OCI-LY7 (cell line): ENCODE data around the gene HAPLN3. TPM values are rescaled to one million over a fixed set of nuclear protein-coding genes. Genes with fewer than 3 reads are reported as not detected.

ENCODE experiments used
- BruUV-seq: library from RNA; stranded (reverse); fragments of 400-500 nt; replicated peaks from 2 replicates; lab custom pipeline; 2021; lab: Mats Ljungman, UMichigan
- CTCF ChIA-PET: fragments of 300-600 bp; sonication (Branson Sonifier 250); formaldehyde crosslinking; loops from one replicate; lab custom pipeline; 2022; ENCODE audit warnings: antibody characterized with exemption; ENCODE audit not compliant: unreplicated experiment; lab: Charles Lee
- POLR2A ChIA-PET: fragments of 300-600 bp; sonication (Branson Sonifier 250); formaldehyde crosslinking; loops from one replicate; lab custom pipeline; 2022; ENCODE audit warnings: antibody characterized with exemption; lab: Charles Lee
- DNase-seq: peaks from one replicate; pipeline ENCODE4 v3.0.0-alpha.2; 2015; ENCODE audit warnings: low spot score
- H2AFZ ChIP-seq: fragments of 200-600 bp; sonication (generic), shearing (Covaris generic); 2 replicates; pipeline ENCODE4 v1.6.1; 2014; ENCODE audit warnings: mild to moderate bottlenecking, antibody characterized with exemption, low read length, moderate library complexity
- H3K27ac ChIP-seq: fragments of 200-600 bp; sonication (generic); 2 replicates; pipeline ENCODE4 v1.5.1; 2014; ENCODE audit warnings: mixed run types, low read depth, mild to moderate bottlenecking, moderate library complexity, low read length, inconsistent platforms; ENCODE audit not compliant: poor library complexity, severe bottlenecking
- H3K36me3 ChIP-seq: fragments of 200-600 bp; sonication (generic); 2 replicates; pipeline ENCODE4 v1.6.1; 2014; ENCODE audit warnings: mild to moderate bottlenecking, antibody characterized with exemption, low read length, moderate library complexity, mixed read lengths; ENCODE audit not compliant: insufficient read depth
- H3K4me1 ChIP-seq: fragments of 200-600 bp; sonication (generic); 2 replicates; pipeline ENCODE4 v1.5.1; 2014; ENCODE audit warnings: mild to moderate bottlenecking, low read length; ENCODE audit not compliant: insufficient read depth, poor library complexity, severe bottlenecking
- H3K4me2 ChIP-seq: fragments of 200-600 bp; sonication (generic); 2 replicates; pipeline ENCODE4 v1.6.1; 2014; ENCODE audit warnings: mild to moderate bottlenecking, low read length
- H3K4me3 ChIP-seq: fragments of 200-600 bp; sonication (generic); 2 replicates; pipeline ENCODE4 v1.5.1; 2014; ENCODE audit warnings: mild to moderate bottlenecking, low read depth, low read length; ENCODE audit not compliant: poor library complexity, severe bottlenecking
- H3K79me2 ChIP-seq: fragments of 200-600 bp; sonication (generic); 2 replicates; pipeline ENCODE4 v1.6.1; 2016; ENCODE audit warnings: low read depth, mild to moderate bottlenecking, low read length, moderate library complexity, mixed read lengths; ENCODE audit not compliant: insufficient read depth
- H3K9me2 ChIP-seq: fragments of 200-600 bp; sonication (generic); 2 replicates; pipeline ENCODE4 v1.6.1; 2016; ENCODE audit warnings: mild to moderate bottlenecking, low read length, mixed read lengths; ENCODE audit not compliant: insufficient read depth
- H3K9me3 ChIP-seq: fragments of 200-600 bp; sonication (generic); 2 replicates; pipeline ENCODE4 v1.6.1; 2014; ENCODE audit warnings: mild to moderate bottlenecking, mixed run types, low read length, mixed read lengths
- H4K20me1 ChIP-seq: fragments of 200-600 bp; sonication (generic); 2 replicates; pipeline ENCODE4 v1.6.1; 2014; ENCODE audit warnings: mild to moderate bottlenecking, antibody characterized with exemption, low read length, moderate library complexity, mixed read lengths; ENCODE audit not compliant: insufficient read depth
- CTCF ChIP-seq: fragments of 200-600 bp; sonication (generic); conservative IDR thresholded peaks from 2 replicates; pipeline ENCODE4 v1.5.1; 2014; ENCODE audit warnings: mild to moderate bottlenecking, antibody characterized with exemption, low read length, moderate library complexity, mixed read lengths
- EZH2phosphoT487 ChIP-seq: fragments of 200-600 bp; sonication (generic); IDR thresholded peaks from 2 replicates; pipeline ENCODE4 v1.6.1; 2018; ENCODE audit warnings: low read depth, borderline replicate concordance, mild to moderate bottlenecking, mixed run types, antibody characterized with exemption, low read length, moderate library complexity, mixed read lengths
- intact Hi-C: fragments of 100-400 bp; cut with micrococcal nuclease; formaldehyde crosslinking; loops from one replicate; pipeline ENCODE4 v1.10.0; 2022; ENCODE audit not compliant: unreplicated experiment
- total RNA-seq, 2 experiments: library from RNA; depleted of rRNA in 1 of 2; stranded (reverse); fragments of >200 nt in 1 of 2; shearing (Covaris generic) in 1 of 2; gene quantifications; 2 replicates each; pipeline ENCODE4 v1.2.3, GENCODE V29; 2014 to 2022

Gene HAPLN3
- total RNA-seq, 2 experiments from 2014 or later = 0.93 to 0.98 TPM

DNA sequence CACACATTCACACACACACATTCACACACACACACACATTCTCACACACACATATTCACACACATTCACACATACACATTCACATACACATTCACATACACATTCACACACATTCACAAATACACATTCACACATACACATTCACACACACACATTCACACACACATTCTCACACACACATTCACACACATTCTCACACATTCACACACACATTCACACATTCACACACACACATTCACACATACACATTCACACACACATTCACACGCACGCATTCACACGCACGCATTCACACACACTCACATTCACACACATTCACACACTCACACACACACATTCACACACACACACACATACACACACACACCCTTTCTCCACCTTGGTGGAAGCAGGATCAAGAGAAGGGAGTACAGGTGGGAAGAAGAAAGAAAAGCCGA lies 5.7 kb upstream of the HAPLN3 start:
- ChIA-PET POLR2A (no interaction called here), CTCF (no interaction called here)
- H3K27ac ChIP-seq = no peak overlapping the region
- intact Hi-C loops = loop anchor here (10.0 kb wide), 1 partner anchor 276 kb away; the partner anchor contains the start of gene AEN
- TF ChIP-seq EZH2phosphoT487 (no peak), CTCF (no peak)
- H3K4me2 ChIP-seq = no peak overlapping the region
- peaks cover 7% of the 10 kb centered on the region for H3K4me1 ChIP-seq
- no peak overlapping the region for H2AFZ ChIP-seq
- H3K79me2 ChIP-seq = no peaks in the 10 kb centered on the region
- no peak overlapping the region for H3K4me3 ChIP-seq
- no peaks in the 10 kb centered on the region for H3K9me3 ChIP-seq
- H4K20me1 ChIP-seq = no peaks in the 10 kb centered on the region
- DNase-seq = no peak
- H3K36me3 ChIP-seq = no peaks in the 10 kb centered on the region
- BruUV-seq = no TSS peak
- no peaks in the 10 kb centered on the region for H3K9me2 ChIP-seq

- no TSS peak for BruUV-seq
- Histone ChIP-seq H3K4me2 (no peak overlapping the region), H3K9me2 (no peaks in the 10 kb centered on the region), H3K79me2 (no peaks in the 10 kb centered on the region), H3K36me3 (no peaks in the 10 kb centered on the region), H3K4me3 (no peak overlapping the region), H2AFZ (no peak overlapping the region), H3K27ac (no peak overlapping the region), H4K20me1 (no peaks in the 10 kb centered on the region), H3K9me3 (no peaks in the 10 kb centered on the region), H3K4me1 (peaks cover 7% of the 10 kb centered on the region)
- TF ChIP-seq CTCF (no peak), EZH2phosphoT487 (no peak)
- DNase-seq = no peak
- intact Hi-C loops = loop anchor here (10.0 kb wide), 1 partner anchor 276 kb away; the partner anchor contains the start of gene AEN
- CTCF ChIA-PET = no interaction called here
- POLR2A ChIA-PET = no interaction called here
Observed at GRCh38 chr15:88900309-88900981, 5.1 kb upstream of the HAPLN3 start.

GRCh38 chr15:88899251-88899650 lies 3.9 kb upstream of the HAPLN3 start:
- H3K79me2 ChIP-seq = no peaks in the 10 kb centered on the region
- peaks cover 3% of the 10 kb centered on the region for H3K4me1 ChIP-seq
- intact Hi-C loops = no loop called here

More at GRCh38 chr15:88899251-88899650, 3.9 kb upstream of the HAPLN3 start:
- no peaks in the 10 kb centered on the region for H3K9me2 ChIP-seq
- DNase-seq = no peak
- no peak overlapping the region for H3K4me3 ChIP-seq
- no peak for TF ChIP-seq CTCF
- no peak for TF ChIP-seq EZH2phosphoT487
- POLR2A ChIA-PET = no interaction called here
- no peaks in the 10 kb centered on the region for H4K20me1 ChIP-seq
- CTCF ChIA-PET = no interaction called here
- no peaks in the 10 kb centered on the region for H3K36me3 ChIP-seq
- H2AFZ ChIP-seq = no peak overlapping the region
- H3K27ac ChIP-seq = no peak overlapping the region
- no TSS peak for BruUV-seq
- no peaks in the 10 kb centered on the region for H3K9me3 ChIP-seq
- no peak overlapping the region for H3K4me2 ChIP-seq
